Right ventricle myocardium inferior (tissue), 1 donor: ENCODE data around the gene SH3PXD2B. TPM values are rescaled to one million over a fixed set of nuclear protein-coding genes. Genes with fewer than 3 reads are reported as not detected.
A peak's percentile ranks its signal among the peaks of the same experiment; 100 is the strongest.

Experiments
- ATAC-seq: fragments of 200-7000 bp; cut with Tn5 transposase; one replicate; pipeline ENCODE4 v1.9.1; 2020; ENCODE audit warnings: mild to moderate bottlenecking, moderate library complexity
- DNase-seq: peaks from one replicate; pipeline ENCODE4 v3.0.0; 2021; ENCODE audit errors: missing footprints
- intact Hi-C: fragments of 100-400 bp; cut with DNase I; formaldehyde crosslinking; loops from one replicate; pipeline ENCODE4 v1.11.0; 2022
- long read RNA-seq: library from polyadenylated mRNA; unstranded; transcript quantifications from one replicate; pipeline ENCODE4 v2.0.0, GENCODE V29; 2021
- total RNA-seq: library from RNA; stranded (reverse); fragmentation: NEBNext Ultra II Directional; extraction: Animal tissue kit (Norgen Biotek cat#: 25700); gene quantifications from one replicate; pipeline ENCODE4 v1.2.1, GENCODE V29; 2021
- donor health status: DM: no; HTN: yes; CAD: no; lungs with severe emphysema.

The SH3PXD2B gene
- total RNA-seq, result 5.4 TPM
- long read RNA-seq, result 0 reads

GRCh38 chr5:172454358-172455086, at the start of gene SH3PXD2B:
Gene SH3PXD2B, minus strand, starts transcription at chr5:172454525. Its CDS starts 173 bp downstream, at chr5:172454352.
- DNase-seq (peak; percentile 87), ATAC-seq (peak; percentile 50)
- intact Hi-C loops, result no loop called here

- intact Hi-C loops, result loop anchor here (5.0 kb wide), 1 partner anchor 139 kb away; the partner anchor contains the start of gene NEURL1B
- no peak for DNase-seq
Measured at GRCh38 chr5:172502969-172503368, 48.6 kb upstream of the SH3PXD2B start.

DNA sequence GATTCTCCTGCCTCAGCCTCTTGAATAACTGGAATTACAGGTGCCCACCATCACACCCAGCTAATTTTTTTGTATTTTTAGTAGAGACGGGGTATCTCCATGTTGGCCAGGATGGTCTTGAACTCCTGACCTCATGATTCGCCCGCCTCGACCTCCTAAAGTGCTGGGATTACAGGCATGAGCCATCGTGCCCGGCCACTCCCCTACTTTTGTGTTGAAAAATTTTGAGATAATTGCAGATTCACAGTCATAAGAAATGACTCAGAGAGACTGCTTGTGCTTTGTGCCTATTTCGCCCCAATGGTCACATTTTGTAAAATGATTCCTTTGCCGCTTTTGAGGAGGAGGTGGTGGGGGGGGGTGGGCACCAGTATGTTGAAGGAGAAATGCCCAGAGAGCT, 48.1 kb upstream of the SH3PXD2B start:
- DNase-seq, result no peak
- intact Hi-C loops, result loop anchor here (5.0 kb wide), 1 partner anchor 140 kb away; the partner anchor contains the start of gene NEURL1B
- ATAC-seq, result no peak

More at GRCh38 chr5:172502969-172503368, 48.6 kb upstream of the SH3PXD2B start:
- ATAC-seq, result no peak

- intact Hi-C loops, result loop anchor here (5.0 kb wide), 1 partner anchor 140 kb away; the partner anchor contains the start of gene NEURL1B
- ATAC-seq (no peak), DNase-seq (no peak)
Measured at GRCh38 chr5:172501708-172502320, 47.5 kb upstream of the SH3PXD2B start.

DNA sequence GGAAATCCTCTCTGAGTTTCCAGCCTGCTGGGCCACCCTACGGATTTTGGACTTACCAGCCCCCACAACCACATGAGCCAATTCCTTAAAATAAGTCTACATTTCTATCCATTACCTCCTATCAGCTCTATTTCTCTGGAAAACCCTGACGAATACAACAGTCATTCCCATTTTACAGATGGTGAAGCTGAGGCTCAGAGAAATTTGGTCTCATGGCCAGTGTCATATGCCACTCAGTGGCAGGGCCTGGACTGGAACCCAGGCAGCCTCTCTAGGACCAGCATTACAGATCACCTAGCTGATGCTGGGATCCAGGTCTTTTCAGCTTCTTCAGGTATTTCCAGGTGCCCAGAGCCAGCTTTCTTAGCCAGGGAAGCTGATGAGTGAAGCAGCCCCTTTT, 45.0 kb upstream of the SH3PXD2B start:
- intact Hi-C loops, result no loop called here
- DNase-seq, result no peak
- ATAC-seq, result no peak

DNA sequence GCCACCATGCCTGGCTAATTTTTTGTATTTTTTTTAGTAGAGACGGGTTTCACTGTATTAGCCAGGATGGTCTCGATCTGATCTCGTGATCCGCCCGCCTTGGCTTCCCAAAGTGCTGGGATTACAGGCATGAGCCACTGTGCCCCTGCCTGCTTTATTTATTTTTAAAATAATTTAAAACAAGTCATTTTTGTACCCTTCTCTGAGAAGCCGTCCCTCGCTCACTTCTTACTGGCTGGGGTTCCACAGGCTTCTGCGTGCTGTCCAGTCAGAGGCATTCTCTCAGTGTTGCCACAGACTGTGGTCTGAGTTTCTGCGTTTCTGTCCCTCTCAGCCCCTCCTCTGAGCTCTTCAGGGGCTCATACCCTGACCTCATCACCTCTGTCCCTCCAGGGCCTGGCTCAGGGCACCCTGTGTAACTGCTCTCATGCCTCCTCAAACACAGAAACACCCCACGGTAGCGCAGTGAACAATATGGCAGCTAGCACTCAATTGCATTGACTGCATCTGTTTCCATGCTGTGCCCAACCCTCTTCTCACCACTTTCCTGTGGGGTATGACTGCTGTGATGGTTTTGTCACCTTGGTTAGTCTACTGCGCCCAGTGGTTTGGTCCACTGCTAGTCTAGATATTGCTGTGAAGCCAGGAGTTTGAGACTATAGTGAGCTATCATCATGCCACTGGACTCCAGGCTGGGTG, 44.3 kb upstream of the SH3PXD2B start:
- no peak for ATAC-seq
- DNase-seq, result no peak
- intact Hi-C loops, result no loop called here

- intact Hi-C loops, result no loop called here
- ATAC-seq (no peak), DNase-seq (no peak)
Measured at GRCh38 chr5:172497591-172498255, 43.4 kb upstream of the SH3PXD2B start.

- no peak for DNase-seq
- ATAC-seq, result peak; percentile 82
- intact Hi-C loops, result no loop called here
Measured at GRCh38 chr5:172496671-172497371, 42.5 kb upstream of the SH3PXD2B start.

- ATAC-seq, result no peak
- no peak for DNase-seq
- intact Hi-C loops, result no loop called here
Measured at GRCh38 chr5:172494630-172495505, 40.5 kb upstream of the SH3PXD2B start.

- DNase-seq, result no peak
- intact Hi-C loops, result no loop called here
Measured at GRCh38 chr5:172493906-172494305, 39.6 kb upstream of the SH3PXD2B start.

GRCh38 chr5:172493461-172493860, 39.1 kb upstream of the SH3PXD2B start:
- intact Hi-C loops, result no loop called here
- DNase-seq (no peak), ATAC-seq (no peak)

More at GRCh38 chr5:172493906-172494305, 39.6 kb upstream of the SH3PXD2B start:
- ATAC-seq, result no peak

DNA sequence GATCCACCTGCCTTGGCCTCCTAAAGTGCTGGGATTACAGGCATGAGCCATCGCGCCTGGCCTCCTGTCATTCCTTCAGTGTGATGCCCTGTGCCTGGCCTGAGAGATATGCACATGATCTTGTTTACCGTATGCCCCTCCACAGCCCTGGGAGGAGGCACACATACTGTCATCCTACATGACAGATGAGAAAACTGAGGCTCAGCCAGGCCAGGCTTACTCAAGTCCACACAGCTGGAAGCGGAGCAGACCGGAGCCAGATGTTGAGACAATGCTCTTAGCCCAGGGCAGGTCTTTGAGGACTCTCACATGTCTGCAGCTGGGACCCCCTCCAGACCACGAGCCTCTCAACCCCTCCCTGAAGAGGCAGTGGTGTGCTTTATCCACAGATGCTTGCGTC, 38.7 kb upstream of the SH3PXD2B start:
- ATAC-seq (no peak), DNase-seq (no peak)
- intact Hi-C loops, result no loop called here

- no peak for ATAC-seq
- no peak for DNase-seq
- intact Hi-C loops, result no loop called here
Measured at GRCh38 chr5:172492097-172492840, 37.9 kb upstream of the SH3PXD2B start.

- ATAC-seq, result no peak
- no peak for DNase-seq
- intact Hi-C loops, result no loop called here
Measured at GRCh38 chr5:172491481-172491880, 37.2 kb upstream of the SH3PXD2B start.

- intact Hi-C loops, result no loop called here
- DNase-seq (no peak), ATAC-seq (no peak)
Measured at GRCh38 chr5:172490514-172491461, 36.5 kb upstream of the SH3PXD2B start.

DNA sequence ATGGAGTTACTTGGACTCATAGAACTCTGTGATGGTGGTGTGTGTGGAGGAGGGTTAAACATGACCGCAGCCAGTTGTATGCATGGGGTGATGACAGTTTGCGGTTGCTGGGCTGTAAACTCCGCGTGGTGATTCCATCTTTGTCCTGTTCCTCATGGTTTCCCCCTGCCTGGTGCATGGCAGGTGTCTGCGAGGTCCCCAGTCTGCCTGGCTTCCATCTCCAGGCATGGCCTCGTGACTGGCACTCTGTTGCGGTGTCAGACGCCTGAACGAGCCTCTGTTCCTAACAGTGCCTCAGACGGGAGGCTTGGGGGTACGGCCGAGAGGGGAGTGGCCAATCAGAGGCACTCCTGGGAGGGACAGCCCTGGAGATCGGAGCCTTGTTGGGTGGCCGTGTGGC, 33.9 kb upstream of the SH3PXD2B start:
- intact Hi-C loops, result loop anchor here (5.0 kb wide), 1 partner anchor 94 kb away; no protein-coding TSS in a partner anchor

More for the DNA sequence above, 33.9 kb upstream of the SH3PXD2B start:
- ATAC-seq (no peak), DNase-seq (no peak)
